ENCODE results near the gene KLHL13.
"Not testable (repeated sequence)": the region's sequence is repeated elsewhere in the genome, so short reads cannot be mapped to it uniquely, and the experiment has no call there.

KLHL13 gene

DNA sequence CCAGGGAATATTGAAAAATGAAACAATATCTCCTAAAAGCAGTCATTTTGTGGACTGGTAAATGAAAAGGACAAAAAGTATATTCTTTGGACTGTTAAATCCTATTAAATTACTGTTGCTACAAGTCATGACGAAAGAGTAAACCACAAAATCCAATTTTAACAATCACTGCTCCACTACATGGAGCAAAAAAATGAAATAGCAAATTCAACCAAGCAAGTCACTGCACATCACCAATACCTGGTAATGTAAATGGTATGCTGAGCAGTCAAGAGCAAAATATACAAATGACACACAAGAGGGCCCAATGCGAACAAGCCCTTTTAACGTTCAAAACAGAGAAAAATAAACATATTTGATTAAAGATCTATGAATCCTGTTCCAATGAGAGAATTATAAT lies 126.2 kb downstream of the KLHL13 start:
- no peak for DNase-seq (ENCODE audit: low spot score)

DNA sequence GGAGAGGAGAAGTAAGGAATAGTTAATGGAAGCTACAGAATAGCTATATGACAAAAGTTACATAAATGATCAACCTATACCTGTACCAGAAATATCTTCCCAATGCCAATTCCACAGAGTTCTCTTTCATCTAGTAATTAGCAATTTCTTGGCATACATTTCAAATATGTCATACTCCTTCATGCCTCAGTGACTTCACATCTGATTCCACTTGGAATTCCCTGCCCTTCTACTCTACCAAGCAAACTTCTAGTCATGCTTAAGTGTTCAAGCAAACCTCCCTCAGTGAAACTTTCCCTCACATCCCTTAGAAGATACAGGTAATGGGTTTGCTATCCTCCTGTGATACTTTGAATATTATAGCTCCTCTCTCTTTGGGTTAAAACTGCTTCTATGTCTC lies 127.1 kb downstream of the KLHL13 start:
- no peak for DNase-seq (ENCODE audit: low spot score)

DNA sequence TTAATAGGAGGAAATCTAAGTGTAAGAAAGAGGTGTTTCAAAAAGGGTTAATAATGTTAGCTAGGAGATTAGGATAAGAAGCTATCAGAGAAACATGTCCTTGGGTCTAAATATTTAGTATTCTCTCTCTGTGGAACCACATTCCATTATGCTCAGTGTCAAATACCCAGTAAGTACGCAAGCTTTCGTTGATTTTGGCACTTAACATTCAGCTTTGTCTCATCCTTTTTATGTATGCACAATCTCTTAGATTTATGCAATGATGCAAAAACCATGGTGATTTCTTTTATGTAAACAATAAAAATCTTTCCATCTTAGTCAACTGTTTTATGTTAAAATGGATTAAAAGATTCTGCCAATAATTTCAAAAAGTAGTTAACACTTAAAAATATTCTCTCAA lies 129.2 kb downstream of the KLHL13 start:
- no peak for DNase-seq (ENCODE audit: low spot score)

- DNase-seq (ENCODE audit: low spot score): no peak
Observed at GRCh38 chrX:117985241-117985640, 131.4 kb downstream of the KLHL13 start.

DNA sequence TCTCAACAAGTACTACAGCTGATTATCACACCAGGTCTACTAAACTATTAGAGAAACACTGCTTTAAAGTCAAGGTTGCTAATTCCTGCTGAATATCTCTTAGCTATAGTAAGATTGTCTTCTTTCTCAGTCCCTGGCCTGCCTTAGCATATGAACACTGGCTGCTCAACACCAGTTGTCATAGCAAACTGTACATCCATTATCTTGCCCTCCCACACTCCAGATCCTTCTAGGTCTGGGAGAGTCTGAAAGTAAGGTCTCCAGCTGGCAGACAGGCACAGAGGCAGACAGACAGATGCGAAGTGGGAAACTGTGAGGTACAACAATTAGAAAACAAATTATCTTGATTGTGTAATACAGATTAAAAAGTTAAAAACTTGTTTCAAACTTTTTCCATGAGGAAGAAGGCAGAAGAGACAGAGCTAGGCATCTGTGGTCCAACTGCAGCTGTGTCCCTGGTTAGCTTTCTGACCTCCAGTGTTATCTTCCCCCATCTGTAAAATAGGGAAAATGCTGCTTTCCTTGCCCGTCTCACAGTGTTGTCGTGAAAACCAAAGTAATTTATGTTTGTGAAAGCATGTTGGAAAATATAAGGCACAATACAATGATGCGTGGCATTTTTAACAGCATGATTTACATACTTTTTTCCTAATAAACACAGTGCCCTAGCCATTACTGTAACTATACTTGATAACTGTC lies 133.8 kb downstream of the KLHL13 start:
- DNase-seq (ENCODE audit: low spot score): no peak

GRCh38 chrX:117978402-117978801 lies 138.2 kb downstream of the KLHL13 start:
- no peak for DNase-seq (ENCODE audit: low spot score)

- DNase-seq (ENCODE audit: low spot score): no peak
Observed at GRCh38 chrX:117977526-117977925, 139.1 kb downstream of the KLHL13 start.

- DNase-seq (ENCODE audit: low spot score): no peak
Observed at GRCh38 chrX:117973110-117973807, 143.4 kb downstream of the KLHL13 start.

- no peak for DNase-seq (ENCODE audit: low spot score)
Observed at GRCh38 chrX:117972711-117973109, 143.9 kb downstream of the KLHL13 start.

DNA sequence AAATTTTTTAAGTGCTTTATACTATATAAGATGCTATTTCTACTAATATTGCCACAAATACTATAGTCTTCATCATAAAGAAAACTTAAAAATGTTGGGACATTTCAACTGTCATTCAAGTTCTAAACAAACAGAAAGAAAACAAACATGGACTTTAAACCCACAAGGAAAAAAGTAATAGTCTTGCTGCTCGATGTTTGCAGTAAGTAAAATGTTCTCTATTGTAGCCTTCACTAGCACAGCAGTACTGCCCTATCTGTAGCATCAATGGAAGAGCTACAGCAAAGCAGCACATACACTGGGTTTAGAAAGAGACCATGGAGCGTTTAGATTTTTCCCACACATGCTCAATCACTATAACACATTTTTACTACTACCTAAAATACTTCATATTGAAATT lies 146.8 kb downstream of the KLHL13 start:
- no peak for DNase-seq (ENCODE audit: low spot score)

- no peak for DNase-seq (ENCODE audit: low spot score)
Observed at GRCh38 chrX:117969328-117969727, 147.3 kb downstream of the KLHL13 start.

GRCh38 chrX:117959045-117959444 lies 157.6 kb downstream of the KLHL13 start:
- no peak for DNase-seq (ENCODE audit: low spot score)

DNA sequence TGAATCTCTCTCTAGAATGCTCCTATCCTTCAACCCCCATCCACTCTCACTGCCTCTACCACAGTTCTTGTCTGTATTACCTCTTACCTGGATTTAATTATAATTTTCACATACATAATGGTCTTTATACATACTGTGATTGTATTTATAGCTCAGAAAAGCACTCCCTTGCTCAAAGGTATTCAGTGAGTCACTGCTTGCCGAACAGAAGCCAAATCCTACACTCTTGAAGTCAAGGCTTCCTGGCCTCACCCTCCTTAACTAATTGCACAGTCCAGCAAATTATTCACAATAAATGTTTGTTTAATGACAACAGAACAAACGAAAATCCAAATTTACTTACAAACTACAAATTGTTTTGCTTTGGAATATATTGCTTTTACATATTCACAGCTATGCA lies 159.5 kb downstream of the KLHL13 start:
- DNase-seq (ENCODE audit: low spot score): no peak

GRCh38 chrX:117939296-117939695 lies 177.3 kb downstream of the KLHL13 start:
- DNase-seq (ENCODE audit: low spot score): not testable (repeated sequence)

DNA sequence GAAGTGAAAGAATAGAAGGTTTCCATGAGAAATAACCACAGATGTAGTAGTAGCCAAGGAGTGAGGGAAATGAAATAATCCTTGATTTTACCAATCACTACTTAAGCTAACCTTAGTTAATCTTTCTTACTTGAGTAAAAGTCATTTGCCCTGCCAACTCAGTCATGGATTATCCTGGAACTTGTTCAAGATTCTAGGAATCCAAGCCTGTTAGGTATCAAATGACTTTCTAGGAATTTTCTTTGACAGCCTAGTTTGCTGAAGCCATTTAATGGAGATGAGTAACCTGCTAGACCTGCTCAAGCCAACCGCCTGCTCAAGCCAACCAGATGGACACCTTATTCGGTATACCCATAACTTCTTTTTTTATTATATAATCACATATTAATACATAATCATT lies 180.5 kb downstream of the KLHL13 start:
- no peak for DNase-seq (ENCODE audit: low spot score)

DNA sequence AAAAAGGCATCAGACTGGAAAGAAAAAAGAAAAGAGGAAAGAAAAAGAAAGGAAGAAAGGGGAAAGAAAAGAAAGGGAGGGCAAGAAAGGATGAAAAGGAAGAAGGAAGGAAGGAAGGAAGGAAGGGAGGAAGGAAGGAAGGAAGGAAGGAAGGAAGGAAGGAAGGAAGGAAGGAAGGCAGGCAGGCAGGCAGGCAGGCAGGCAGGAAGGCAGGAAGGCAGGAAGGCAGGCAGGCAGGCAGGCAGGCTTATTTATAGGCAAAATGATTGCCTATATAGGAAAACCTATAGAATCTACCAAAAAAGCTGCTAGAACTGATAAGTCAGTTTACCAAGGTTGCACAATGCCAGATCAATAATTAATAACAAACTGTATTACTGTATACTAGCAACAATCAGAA lies 186.5 kb downstream of the KLHL13 start:
- DNase-seq (ENCODE audit: low spot score): not testable (repeated sequence)

DNA sequence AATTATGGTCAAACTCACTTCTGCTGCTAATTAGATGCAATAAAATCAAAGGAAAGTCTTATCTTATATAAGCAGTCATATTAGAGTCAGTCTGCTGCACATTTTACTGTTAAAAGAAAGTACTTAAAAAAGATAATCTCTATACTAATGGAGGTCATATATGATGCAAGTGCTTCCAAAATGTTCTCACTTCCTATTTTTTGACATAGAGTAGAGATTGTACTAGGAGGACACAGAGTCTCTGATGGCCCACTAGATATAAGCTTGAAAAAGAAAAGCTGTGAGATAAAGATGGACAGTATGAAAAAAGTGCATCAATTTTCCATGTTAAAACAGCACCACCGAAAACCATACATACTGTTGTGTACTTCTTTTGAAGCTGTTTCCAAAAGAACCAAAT lies 196.9 kb downstream of the KLHL13 start:
- DNase-seq (ENCODE audit: low spot score): no peak

- DNase-seq (ENCODE audit: low spot score): no peak
Observed at GRCh38 chrX:117910216-117910615, 206.4 kb downstream of the KLHL13 start.

DNA sequence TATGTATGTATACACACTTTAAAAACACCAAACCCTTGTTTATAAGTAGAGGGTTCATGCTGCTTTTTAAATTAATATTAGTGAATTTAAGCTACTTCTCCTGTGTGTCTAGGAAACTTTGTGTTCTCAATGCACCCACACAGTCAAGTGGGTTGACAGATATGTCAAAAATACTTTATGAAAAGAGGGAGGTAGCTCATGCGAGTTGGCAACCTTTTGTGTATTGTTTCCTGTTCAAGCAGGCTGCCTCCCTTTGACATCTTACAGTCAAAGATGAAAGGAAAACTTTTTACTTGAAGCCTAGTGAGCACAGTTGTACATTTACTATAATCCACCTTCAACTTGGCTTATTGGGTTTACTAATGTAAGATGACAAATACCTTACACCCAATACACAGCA lies 218.4 kb downstream of the KLHL13 start:
- DNase-seq (ENCODE audit: low spot score): no peak

GRCh38 chrX:117895418-117895817 lies 221.2 kb downstream of the KLHL13 start:
- DNase-seq (ENCODE audit: low spot score): no peak

GRCh38 chrX:117892469-117892868 lies 224.1 kb downstream of the KLHL13 start:
- no peak for DNase-seq (ENCODE audit: low spot score)

DNA sequence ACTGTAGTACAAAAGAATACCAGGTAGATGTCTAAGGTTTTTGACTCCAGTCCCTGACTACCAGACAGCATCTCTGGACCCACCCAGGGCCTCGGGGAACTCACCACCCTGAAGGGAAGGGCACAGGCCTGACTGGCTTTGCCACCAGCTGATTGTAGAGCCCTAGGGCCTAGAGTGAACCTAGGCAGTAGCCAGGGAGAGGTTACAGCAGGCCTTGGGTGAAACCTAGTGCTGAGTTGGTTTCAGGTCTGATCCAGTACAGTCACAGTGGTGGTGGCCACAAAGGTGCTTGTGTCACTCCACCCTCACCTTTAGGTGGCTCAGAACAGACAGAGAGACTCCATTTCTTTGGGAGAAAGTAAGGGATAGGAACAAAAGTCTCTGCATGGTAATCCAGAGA lies 244.8 kb downstream of the KLHL13 start:
- no peak for DNase-seq (ENCODE audit: low spot score)

- DNase-seq (ENCODE audit: low spot score): no peak
Observed at GRCh38 chrX:117860517-117860916, 256.1 kb downstream of the KLHL13 start.

DNA sequence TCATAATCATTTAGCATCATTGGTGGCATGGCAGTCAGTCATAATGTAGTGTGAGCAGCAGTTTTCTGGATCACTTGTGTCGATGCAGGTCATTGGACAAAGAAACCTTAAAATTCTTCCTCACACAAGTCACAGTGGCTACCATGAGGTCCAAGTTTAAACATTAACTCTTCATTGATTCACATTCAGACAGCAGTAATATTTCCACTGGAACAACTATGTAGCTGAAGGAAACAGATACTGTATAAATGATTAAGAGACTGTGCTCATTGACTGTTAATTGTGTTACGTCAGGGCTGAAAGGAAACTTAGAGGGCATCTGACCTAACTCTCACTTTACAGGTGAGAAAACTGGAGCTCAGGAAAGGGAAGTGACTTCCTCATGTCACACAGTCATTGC lies 261.8 kb downstream of the KLHL13 start:
- DNase-seq (ENCODE audit: low spot score): no peak
